LNCAP (cell line): ENCODE measurements around the gene CFAP43.

Source experiments
- TF ChIP-seq, protein P1 (sequence below): fragments of 450-650 bp; IDR thresholded peaks from 2 replicates; pipeline ENCODE4 v1.5.1; 2017; ENCODE audit warnings: mild to moderate bottlenecking

CFAP43 gene

DNA sequence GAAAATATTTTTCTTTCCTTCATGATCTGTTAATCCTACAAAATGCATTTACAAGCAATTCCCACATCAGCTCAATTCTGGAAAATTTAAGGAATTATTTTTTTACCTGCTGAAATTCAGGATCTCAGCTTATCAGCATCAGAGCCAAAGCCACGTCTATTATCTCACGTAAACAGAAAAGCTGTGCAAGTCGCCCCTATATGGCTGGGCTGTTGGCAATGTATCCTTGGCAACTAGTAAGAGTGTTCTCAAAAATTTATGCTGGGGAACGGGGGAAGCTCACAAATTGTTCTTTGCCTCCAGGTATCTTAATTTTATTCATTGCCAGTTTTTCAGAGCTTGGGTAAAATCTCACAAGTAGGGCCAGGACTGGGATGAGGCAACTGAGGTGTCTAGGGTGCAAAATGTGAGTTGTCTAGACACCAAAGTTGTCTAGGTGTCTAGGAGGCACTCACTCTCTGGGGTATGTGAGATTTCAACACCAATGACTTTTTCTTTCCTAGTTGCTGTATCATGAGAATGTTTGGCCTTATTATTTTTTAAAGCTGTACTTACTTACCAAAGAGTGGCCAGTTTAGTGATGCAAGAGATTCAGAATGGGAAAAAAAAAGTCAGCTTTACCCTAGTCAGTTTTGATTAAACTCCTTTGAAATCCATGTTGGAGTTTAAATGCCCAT lies 41.9 kb upstream of the CFAP43 start:
- TF ChIP-seq, protein P1, sequence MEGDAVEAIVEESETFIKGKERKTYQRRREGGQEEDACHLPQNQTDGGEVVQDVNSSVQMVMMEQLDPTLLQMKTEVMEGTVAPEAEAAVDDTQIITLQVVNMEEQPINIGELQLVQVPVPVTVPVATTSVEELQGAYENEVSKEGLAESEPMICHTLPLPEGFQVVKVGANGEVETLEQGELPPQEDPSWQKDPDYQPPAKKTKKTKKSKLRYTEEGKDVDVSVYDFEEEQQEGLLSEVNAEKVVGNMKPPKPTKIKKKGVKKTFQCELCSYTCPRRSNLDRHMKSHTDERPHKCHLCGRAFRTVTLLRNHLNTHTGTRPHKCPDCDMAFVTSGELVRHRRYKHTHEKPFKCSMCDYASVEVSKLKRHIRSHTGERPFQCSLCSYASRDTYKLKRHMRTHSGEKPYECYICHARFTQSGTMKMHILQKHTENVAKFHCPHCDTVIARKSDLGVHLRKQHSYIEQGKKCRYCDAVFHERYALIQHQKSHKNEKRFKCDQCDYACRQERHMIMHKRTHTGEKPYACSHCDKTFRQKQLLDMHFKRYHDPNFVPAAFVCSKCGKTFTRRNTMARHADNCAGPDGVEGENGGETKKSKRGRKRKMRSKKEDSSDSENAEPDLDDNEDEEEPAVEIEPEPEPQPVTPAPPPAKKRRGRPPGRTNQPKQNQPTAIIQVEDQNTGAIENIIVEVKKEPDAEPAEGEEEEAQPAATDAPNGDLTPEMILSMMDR, result no peak

DNA sequence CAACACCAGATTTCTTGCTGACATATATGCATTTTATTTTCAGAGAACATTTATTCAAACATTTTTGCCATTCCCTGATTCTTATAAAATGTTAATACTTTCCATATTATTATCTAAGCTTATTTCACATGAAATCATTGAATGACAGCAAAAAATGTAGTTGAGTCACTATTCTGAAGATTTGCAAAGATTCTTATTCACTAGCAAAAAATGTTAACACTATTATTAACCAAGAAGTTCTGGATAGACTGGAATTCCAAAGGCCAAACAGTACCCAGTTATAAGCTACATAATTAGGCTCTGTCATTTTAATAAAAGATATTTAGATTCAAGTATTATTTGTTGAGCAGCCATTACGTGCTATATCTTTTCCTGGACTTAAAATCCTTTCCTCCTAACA lies 41.1 kb upstream of the CFAP43 start:
- TF ChIP-seq, protein P1, result no peak

DNA sequence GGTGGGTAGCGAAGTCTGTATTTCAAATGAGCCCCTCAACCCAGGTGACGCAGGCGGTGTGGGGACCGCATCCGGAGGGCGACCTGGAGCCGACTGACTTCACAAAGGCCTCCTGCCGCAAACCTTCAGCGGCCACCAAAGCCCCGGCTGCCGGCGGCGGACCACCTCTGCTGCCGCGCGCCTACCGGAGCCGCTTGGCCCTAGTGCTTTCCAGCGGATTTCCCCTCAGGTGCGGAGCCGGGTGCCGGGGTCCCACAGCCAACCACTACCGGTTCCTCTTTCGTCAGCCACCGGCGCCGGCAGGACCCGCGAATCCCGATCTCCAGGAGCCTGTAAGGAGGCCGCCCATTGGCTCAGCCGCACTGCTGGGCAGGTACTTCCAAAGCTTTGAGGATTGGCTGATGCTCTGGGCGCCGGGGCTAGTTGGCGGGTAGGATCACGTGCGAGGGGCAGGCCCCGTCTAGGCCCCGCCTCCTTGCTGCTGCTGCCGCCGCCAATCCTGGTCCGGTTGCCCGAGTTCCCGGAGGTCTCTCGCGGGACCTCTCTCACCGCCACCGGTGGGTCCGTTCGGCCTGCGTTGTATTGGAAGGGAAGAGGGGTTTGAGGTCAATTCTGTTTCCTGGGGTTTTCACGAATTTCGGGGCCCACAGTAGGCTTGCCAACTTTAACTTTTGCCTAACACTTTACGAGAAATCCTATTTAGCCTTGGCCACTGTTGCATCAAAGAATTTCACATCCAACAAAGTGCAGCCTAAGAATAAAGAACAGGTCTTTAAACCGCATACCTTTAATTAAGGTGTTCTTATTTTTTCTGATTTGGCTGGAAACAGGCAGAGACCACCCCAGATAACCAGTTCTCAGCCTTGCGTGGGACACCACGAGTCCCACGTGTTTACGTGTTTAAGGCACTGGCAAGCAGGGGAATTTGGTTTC lies 36.8 kb upstream of the CFAP43 start, which contains the start of gene GSTO2:
Gene GSTO2, plus strand, starts transcription at position 472 of the 933 bp plus-strand sequence. CDS start 5,732 bp downstream, outside the sequence.
- TF ChIP-seq, protein P1, result no peak

DNA sequence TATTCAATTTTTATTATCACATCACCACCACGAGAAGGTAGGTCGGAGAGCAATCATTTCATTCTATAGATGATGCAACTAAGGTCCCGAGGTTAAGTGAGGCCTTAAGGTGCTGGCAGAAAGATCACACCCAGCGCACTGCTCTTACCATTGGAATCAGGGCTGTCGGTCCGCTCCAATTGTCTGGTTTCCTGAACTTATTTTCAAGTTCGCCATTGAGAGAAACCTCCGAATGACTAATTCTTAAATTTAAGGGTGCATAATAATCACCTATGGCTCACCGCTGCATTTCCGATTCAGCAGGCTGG lies 36.2 kb upstream of the CFAP43 start:
- TF ChIP-seq, protein P1, result no peak

DNA sequence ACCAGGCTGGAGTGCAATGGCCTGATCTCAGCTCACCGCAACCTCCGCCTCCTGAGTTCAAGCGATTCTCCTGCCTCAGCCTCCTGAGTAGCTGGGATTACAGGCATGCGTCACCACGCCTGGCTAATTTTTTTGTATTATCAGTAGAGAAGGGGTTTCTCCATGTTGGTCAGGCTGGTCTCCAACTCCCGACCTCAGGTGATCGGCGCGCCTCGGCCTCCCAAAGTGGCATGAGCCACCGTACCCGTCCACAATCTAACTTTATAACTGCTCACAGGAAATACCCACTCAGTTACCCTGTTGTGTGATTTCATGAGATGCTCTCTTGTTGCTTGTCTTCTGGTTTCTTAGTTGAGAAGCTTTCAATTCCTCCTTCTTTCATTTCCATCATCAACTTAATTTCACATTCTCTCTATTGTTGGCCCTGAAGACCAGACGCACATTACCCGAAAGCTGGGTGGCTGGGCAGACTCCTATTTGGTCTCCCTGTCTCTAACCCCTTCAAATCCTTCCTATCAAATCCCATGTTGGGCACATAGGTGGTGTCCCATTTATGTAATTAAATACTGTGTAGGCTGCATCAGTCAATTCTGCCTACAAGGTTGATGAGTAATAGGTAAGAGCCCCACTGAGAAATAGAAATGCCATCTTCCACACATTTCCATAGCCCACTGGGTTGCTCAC lies 35.7 kb upstream of the CFAP43 start:
- TF ChIP-seq, protein P1, result no peak

DNA sequence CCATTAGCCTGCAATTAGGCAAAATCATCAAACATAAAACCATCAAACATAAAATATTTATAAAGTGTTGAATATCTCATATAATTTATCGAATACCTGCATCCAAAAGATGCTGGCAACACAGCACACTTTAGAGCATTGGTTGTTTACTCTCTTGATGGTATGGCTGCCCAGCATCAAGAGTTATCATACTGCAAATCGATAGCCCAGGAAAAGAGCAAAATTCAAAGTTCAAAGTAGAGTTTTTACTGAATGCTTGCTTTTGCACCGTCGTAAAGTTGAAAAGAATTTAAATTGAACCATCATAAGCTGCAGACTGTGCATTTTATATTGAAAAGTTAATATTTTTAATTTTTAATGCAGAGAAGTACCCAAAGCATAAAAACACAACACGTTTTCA lies 32.6 kb upstream of the CFAP43 start:
- TF ChIP-seq, protein P1, result no peak

DNA sequence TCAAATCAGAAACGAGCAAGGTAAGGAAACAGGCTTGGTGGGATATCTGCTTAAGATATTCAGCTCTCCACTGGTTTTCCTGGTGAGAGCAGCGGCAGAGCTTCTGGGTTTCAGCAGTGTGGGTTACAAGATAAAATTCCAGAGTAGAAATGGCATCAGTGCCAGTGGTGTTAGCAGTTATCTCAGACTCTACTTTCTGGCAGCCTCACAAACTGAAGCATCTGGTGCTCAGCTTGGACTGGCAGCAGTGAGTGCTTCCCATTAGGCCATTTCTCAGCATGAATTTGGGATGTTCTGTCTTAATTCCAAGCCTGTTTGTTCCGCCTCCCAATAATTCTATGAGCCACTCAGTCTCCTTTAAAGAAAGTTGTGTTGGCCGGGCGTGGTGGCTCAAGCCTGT lies 29.9 kb upstream of the CFAP43 start:
- TF ChIP-seq, protein P1, result no peak
